Effector CD8-positive, alpha-beta T cell (primary cell): ENCODE results near the gene GNG7.
"Not testable (repeated sequence)": the region's sequence is repeated elsewhere in the genome, so short reads cannot be mapped to it uniquely, and the experiment has no call there.

Experiments
- DNase-seq: peaks from one replicate; lab custom pipeline; 2025; lab: John Stamatoyannopoulos, UW

Gene GNG7

GRCh38 chr19:2534423-2535013, 168.0 kb downstream of the GNG7 start:
- DNase-seq, result no peak

GRCh38 chr19:2533686-2534422, 168.6 kb downstream of the GNG7 start:
- no peak for DNase-seq

- DNase-seq, result no peak
Measured at GRCh38 chr19:2533072-2533425, 169.4 kb downstream of the GNG7 start.

GRCh38 chr19:2532252-2533071, 170.0 kb downstream of the GNG7 start:
- no peak for DNase-seq

- DNase-seq, result not testable (repeated sequence)
Measured at GRCh38 chr19:2529942-2530341, 172.6 kb downstream of the GNG7 start.

- DNase-seq, result no peak
Measured at GRCh38 chr19:2529473-2529918, 173.0 kb downstream of the GNG7 start.

- no peak for DNase-seq
Measured at GRCh38 chr19:2528675-2529101, 173.8 kb downstream of the GNG7 start.

GRCh38 chr19:2527686-2528085, 174.8 kb downstream of the GNG7 start:
- no peak for DNase-seq

- DNase-seq, result no peak
Measured at GRCh38 chr19:2527171-2527570, 175.3 kb downstream of the GNG7 start.

- DNase-seq, result no peak
Measured at GRCh38 chr19:2524840-2525723, 177.4 kb downstream of the GNG7 start.

- DNase-seq, result no peak
Measured at GRCh38 chr19:2524361-2524839, 178.1 kb downstream of the GNG7 start.

GRCh38 chr19:2523630-2524311, 178.7 kb downstream of the GNG7 start:
- DNase-seq, result no peak

GRCh38 chr19:2519482-2519881, 183.0 kb downstream of the GNG7 start:
- no peak for DNase-seq

GRCh38 chr19:2518856-2519255, 183.6 kb downstream of the GNG7 start:
- not testable (repeated sequence) for DNase-seq

- no peak for DNase-seq
Measured at GRCh38 chr19:2517881-2518601, 184.5 kb downstream of the GNG7 start.

GRCh38 chr19:2516727-2517126, 185.8 kb downstream of the GNG7 start:
- no peak for DNase-seq

- no peak for DNase-seq
Measured at GRCh38 chr19:2514981-2515518, 187.4 kb downstream of the GNG7 start.

- DNase-seq, result no peak
Measured at GRCh38 chr19:2512523-2513431, 189.7 kb downstream of the GNG7 start.

- DNase-seq, result no peak
Measured at GRCh38 chr19:2511991-2512390, 190.5 kb downstream of the GNG7 start.
